GM19023 (cell line): Measurements from ENCODE around the gene NTSR1.

Experiments
- ATAC-seq: cut with Tn5 transposase; IDR thresholded peaks from one replicate; pipeline ENCODE4 v1.9.1; 2021; ENCODE audit warnings: mild to moderate bottlenecking, moderate library complexity; ENCODE audit not compliant: unreplicated experiment

Gene NTSR1

DNA sequence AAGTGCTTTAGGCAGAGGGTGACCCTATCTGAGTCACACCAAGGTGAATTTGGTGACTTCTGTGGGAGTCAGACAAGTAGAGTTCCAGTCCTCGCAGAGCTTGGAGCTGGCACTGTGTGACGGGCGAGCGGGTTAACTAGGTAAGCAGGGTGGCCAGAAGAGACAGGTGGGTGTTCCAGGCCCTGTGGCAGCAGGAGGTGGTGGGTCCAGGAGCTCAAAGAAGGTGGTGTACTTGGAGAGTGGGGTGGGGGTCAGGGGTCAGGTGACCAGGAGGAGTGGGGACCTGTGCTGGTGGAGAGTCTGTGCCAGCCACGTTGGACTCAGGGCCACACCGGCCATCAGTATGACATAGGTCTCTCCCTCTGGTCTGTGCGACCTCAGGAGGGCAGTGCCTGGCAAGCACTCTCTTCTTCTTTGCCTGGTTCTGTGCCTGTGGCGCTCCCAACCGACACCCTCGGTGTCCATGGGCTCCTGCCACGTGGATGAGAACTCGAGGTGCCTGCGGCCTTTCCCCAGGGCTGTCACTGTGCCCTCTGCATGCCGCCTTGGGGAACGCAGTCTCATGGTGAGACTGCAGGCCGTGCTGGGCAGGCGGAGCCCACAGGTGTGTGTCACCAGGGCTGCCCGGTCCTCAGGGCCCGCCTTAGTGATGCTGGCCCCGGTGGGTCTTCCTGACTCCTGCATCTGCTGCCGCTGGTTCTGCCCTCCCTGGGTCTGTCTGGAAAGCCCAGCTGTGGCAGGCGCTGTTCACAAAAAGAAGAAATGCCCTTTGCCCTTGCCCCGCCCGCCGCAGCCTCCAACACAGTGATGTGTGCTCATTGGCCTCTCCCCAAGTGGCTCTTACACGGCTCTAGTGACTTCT is 89.3 kb downstream of the NTSR1 start:
- ATAC-seq = no peak

DNA sequence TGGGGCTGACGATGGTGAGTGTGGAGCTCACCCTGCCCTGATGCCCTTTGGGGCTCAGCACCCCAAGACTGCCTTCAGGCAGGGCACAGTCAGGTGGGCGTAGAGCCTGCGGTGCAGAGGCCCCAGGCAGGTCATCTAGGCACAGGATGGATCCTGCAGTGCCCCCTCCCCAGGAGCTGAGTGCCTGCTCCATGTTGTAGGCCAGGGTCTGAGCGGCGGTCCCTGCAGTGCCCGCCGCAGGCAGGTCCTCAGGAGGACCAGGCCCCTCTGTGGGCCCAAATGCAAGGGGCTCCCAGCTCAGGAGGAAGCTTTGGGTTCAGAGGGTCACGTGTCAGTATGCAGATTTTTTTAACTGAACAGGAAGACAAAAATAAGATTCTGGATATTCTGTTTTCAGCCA is 90.4 kb downstream of the NTSR1 start:
- no peak for ATAC-seq

DNA sequence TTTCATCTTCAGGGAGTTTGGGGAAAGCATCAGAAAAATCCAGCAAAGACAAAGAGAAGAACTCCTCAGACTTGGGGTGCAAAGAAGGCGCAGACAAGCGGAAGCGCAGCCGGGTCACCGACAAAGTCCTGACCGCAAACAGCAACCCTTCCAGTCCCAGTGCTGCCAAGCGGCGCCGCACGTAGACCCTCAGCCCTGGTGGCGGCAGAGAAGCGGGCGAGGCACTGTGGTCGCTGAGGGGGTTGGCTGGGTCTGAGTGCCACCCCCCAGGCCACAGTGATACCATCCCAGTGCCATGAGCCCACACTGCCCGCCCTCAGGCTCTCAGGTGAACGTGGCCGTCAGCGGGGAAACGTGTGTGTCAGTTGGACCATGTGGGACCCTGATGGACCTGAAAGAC is 90.8 kb downstream of the NTSR1 start:
- no peak for ATAC-seq

DNA sequence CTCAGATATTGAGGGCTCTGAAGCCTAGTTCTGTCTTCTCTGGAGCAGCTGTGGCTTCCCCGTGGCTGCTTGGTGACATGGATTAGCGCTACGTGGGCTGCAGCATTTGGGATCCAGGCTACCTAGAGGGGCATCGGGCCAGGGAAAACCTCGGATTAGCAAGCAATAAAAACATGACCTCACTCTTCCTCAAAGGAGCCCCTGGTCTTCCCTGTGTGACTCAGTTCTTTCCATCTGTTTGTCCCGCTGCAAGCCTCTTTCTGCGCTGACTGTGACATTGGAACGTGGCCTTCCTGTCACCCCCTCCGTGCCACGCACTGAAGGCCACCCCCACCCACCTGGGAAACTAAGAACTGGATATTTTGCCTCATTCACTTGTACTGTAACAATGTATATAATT is 91.2 kb downstream of the NTSR1 start:
- ATAC-seq = no peak

DNA sequence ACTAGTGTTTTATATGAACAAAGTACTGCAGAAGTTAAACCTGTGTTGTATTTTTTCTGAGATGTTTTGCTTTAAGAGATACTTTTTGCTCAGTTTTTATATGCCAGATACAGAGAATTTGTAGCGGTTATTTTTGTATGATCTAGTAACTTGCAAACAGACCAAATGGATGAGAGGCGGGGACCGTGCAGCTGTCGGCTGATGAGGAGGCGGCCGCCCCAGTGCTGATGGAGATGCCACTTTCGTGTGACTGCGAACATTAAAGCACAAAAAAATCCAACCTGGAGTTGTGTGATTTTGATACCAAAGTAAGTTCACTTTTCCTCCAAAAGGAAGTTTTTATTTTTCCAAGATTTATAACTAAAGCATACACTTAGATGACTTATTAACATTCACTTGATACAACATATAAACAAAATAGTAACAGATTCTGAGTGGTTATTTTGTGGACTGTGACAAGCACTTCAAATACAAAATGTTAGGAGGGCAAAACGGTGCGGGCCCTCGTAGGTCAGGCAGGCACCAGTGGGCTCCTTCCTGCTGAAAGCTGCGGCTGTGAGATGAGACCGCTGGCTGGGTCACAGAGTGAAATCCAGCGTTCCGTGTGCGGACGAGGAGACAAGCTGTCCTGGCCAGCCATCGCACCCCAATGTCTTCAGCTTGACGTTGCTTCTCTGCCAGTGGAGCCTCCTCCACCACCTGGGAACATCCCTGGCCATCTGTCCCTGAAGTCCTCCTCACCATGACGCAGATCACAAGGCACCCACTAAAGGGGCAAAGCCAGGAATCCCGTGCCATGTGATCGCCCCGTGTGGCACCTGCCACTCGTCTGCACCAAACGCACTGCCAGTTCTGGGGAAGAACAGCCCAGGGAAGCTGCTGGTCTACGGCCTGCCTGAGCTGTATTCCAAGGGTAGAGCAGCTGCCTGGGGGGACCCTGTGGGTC is 92.0 kb downstream of the NTSR1 start:
- no peak for ATAC-seq

DNA sequence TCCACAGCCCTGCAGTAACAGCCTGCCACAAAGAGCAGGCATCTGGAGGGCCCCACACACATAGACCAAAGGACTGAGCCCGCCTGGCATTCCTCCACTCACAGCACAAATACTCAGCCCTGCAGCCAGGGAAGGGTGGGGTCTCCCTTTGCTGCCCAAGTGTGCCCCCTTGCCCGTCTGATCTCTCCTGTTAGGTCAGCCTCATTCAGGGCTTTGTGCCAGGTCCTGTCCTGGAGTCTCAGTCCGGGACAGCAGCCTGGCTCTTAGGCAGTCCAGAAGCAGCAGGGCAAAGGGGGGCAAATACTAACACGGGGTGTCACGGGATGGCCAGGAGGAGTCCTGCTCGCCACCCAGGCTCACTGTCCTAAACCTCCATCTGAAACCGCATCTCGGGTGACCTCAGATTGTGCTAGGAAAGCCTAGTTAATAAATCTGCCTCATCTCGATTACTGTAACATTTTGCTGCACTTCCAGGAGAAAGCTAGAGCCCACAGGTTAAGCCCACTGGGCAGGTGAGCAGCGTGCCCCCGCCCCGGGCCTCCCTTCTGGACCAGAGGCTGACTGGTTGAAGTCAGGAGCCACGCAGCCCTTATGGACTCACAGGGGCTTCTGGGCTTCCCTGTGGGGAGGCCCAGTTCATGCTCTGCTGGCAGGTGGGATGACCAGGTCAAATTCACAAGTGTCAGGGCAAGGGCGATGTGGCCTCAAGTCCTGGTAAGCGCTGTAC is 92.8 kb downstream of the NTSR1 start:
- no peak for ATAC-seq

DNA sequence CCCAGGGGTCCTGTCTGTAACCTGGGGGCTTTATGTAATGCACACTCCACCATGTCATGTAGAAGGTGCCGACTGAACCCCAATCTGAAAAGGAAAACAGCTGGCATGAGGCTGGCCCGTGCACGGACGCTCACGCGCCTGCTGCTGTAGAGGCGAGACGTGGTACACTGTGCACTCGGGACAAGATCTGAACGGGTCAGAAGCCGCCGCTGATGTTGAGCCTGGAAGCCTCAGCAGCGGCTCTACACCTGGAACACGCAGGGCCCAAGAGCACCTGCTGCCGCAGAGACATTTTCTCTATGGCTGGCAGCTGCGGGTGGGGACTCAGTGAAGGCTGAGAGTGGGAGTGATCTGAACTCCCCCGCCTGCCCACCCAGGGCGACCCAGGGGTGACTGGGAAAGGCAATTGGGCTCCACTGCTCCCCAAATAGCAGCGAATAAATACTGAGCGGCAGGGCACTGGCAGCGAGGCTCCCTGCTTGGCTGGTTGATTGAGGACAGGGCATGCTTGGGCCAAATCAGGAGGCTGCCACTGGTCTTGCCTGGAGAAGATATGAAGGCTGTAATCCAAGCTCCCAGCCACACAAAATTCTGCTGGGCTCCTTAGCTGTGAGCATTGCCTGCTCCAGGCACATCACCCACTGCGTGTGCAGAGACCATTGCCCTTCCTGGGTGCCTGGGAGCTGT is 93.5 kb downstream of the NTSR1 start:
- no peak for ATAC-seq

DNA sequence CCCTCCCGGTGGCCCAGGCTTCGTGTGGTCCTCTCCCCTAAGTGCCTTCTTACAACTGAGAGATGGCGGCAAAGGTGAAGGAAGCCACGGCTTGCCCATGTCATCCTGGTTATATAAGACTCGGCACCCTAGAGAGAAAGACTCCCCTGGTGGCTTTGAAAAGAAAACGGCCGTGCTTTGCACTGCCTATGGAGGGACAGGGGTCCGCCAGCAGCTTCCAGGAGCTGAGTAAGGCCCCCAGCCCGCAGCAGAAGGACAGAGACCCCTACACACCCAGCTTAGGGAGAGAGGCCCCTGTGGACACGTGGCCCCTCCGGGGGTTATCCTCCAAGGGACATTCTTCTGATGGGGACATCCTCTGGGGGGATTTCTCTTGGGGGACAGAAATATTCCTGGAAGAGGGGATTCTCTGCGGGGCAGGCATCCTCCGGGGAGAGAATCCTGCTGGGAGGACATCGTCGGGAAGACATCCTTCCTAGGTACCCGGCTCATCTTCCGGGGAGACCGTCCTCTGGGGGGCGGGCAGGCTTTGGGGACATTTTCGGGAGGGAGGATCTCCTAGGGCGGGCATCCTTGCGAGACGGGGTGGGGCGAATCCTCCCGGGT is 95.5 kb downstream of the NTSR1 start:
- no peak for ATAC-seq

DNA sequence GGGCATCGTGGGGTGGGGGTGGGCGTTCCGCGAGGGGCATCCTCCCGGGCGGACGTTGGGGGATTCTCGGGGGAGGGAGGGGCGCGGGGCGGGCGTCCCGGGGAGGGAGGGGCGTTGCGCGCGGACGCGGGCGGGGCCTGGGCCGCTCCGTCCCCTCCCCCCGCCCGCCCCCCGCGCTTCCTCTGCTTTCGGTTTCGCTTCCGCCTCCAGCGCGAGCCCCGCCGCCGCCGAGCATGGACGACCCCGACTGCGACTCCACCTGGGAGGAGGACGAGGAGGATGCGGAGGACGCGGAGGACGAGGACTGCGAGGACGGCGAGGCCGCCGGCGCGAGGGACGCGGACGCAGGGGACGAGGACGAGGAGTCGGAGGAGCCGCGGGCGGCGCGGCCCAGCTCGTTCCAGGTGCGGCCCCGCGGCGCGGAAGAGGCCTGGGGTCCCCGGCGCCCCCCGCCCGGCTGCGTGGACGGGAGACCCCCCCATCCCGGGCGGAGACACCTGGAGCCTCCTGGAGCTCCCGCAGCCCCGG is 96.1 kb downstream of the NTSR1 start, which contains the start of gene OGFR:
Gene OGFR (plus strand): TSS at position 209 of the 528 bp plus-strand sequence. CDS start 25 bp downstream, at position 234.
- ATAC-seq = peak; percentile 51

DNA sequence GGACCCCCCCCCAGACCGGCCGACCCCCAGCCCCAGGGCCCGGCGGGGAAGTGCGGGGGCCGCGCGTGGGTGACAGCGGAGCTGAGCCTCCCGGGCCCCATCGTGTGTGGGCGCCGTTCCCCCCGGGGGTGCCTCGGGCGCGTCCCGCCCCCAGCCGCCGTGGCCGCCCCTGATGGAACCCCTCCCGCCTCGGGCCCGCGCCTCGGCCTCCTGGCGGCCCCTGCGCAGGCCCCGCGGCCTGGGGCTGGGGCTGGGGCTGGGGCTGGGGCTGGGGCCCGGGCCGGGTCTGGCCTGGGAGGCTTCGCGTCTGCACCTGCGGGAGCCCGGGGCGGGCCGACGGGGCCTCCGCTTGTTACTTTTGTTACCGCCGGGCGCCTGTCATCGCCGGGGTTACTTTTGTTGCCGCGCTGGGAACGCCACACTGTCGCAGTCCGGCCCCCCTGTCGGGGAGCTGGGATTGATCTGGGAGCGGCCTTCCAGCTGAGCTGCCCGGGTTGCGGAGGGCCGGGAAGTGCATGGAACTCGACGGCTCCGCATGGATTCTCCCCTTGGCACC is 96.6 kb downstream of the NTSR1 start:
- peak; percentile 25 for ATAC-seq

DNA sequence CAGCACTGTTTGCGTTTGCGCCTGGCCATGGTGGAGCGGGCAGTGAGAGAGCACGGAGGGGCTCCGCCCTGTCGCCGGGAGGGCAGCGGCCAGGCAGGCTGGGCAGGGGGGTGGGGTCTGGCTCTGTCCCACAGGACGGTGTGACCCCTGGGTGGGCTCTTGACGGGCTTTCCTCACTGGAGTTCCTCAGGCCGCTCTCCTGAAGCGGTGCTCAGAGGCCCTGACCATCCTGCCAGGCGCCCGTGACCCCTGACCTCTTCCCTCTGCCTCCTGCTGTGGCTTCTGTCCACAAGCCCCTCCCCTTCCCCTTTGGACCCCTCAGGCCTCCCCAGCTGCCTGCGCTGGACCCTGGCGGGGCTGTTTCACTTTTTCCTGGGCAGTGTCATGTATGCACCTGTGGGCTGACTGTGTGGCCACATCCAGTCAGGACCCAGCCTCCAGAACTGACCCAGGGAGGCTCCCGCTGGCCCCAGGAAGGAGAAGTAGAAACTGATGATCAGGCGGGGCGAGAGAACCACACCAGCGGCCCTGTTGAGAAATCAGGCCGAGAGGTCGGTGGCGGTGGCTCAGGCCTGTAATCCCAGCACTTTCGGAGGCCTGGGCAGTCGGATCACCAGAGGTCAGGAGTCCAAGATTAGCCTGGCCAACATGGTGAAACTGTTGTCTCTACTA is 97.2 kb downstream of the NTSR1 start:
- no peak for ATAC-seq

DNA sequence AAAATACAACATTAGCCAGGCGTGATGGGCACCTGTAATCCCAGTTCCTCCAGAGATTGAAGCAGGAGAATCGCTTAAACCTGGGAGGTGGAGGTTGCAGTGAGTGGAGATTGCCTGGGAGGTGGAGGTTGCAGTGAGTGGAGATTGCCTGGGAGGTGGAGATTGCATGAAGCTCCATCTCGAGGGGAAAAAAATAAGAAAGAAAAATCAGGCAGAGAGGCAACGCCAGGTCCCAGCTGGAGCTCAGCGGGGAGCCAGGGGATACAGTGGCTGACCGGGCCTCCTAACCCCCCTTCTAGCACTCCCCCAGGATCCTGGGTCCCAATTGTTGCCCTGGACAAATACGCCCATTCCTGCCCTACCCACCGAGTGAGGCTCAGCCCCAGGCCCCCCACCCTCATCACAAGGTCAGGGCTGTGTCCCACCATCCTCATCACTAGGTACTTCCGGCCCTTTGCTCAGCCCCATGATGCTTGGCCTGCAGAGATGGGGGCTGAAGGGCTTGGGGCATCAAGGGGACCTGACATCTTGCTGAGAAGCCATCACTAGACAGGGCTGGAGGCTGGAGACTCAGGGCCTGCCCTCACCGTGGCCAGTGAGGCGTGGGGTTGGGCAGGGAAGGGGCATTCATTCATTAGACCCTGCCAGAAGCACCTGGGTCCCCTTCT is 97.9 kb downstream of the NTSR1 start:
- ATAC-seq = no peak

DNA sequence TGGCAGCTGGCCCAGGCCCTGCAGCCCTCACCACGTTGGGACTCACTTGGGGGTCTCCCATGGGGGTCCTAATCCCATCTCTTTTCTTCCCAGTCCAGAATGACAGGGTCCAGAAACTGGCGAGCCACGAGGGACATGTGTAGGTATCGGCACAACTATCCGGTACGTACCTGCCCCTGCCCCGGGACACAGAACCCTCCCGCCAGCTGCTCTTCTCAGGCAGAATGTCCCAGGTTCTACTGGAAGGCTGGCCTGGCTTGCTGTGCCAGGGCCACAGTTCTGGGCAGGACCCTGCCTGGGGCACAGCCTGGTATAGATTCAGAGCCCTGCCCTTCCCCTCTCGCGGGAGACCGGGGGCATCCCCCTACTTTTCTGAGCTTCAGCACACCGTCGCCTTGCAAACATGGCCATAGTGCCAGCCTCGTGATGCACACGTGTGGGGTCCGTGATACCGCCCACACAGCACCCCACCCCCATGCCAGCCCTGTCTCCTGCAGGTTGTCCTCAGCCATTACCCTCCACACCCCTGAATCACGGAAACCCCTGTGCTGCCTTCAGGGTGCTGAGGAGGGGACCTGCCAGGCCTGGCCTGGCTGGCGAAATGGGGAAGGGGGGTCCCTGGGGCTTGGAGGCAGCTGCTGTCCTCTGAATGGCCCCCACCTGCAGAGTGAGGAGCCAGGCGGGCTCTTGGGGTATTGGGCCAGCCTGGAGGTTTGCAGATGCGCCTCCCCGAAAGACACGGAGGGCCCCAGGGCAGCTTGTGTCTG is 99.0 kb downstream of the NTSR1 start:
- ATAC-seq = no peak

DNA sequence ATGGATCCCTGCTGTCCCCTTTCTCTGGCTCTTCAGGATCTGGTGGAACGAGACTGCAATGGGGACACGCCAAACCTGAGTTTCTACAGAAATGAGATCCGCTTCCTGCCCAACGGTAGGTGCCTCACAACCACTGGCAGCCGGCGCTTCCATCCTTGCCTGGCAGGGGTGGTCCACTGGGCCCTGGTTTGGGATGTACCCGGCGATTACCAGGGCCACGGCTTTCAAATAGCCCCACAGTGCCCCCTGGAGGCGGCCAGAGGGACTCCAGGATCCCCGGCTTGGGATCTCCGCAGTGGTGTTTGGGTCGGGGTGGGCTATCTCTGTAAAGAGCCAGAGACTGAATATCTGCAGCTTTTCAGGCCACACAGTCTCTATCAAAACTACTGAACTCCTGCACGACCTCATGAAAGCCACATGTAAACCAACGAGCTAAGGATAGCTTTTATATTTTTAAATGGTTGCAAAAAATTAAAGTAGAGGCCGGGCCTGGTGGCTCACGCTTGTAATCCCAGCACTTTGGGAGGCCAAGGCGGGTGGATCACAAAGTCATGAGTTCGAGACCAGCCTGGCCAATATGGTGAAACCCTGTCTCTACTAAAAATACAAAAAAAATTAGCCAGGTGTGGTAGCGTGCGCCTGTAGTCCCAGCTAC is 99.7 kb downstream of the NTSR1 start:
- no peak for ATAC-seq

DNA sequence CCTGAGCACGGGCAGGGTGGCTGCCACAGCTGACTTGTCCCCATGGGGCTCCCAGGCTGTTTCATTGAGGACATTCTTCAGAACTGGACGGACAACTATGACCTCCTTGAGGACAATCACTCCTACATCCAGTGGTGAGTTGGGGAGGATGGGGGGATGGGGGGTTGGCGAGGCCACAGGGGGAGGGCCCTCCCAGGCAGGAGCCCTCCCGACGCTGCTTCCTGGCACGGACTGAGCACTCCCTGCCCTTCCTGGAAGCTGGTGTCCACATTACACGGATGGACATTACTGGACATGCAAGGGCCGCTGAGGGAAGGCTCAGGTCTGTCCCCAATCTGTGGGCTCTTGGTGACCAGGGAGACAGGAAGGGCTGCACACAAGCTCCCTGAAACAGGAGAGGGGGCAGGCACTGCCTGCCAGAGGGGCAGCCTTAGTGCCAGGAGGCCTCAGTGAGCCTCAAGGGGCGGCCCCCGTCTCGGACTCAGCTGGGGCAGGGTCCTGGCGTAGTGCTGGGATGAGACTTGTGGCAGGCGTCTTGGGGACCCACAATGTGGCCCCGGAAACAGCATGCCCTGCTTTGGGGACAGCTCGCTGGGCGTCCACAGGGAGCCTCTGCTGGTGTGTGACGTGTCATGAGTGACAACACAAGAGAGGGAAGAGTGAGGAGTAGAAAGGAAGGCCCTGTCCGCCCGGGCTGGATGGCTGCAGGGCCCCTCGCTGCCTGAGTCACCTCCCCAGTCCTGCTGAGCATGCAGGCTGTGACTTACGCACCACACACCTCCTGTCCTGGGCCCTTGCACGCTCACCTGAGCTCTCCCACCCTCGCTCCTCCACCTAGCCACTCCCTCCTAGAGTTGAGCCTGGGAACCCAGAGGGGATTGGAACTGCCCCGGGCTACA is 101.1 kb downstream of the NTSR1 start:
- ATAC-seq = no peak

DNA sequence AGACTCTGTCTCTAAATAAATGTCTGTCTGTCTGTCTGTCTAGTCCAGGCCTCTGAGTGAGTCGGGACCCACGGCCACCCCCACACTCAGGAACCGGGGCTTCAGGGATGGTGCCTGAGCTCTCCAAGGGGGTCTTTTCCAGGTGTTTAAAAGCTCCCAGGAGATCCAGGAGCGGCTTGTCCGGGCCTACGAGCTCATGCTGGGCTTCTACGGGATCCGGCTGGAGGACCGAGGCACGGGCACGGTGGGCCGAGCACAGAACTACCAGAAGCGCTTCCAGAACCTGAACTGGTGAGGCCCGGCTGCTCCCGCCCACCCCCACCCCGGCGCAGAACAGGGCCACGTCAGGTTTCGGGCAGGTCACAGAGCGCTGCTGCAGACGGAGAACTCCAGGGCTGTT is 102.7 kb downstream of the NTSR1 start:
- ATAC-seq = no peak
